ENCODE measurements around the gene NR2C2. TPM values are rescaled to one million over a fixed set of nuclear protein-coding genes. Genes with fewer than 3 reads are reported as not detected.

The NR2C2 gene
- total RNA-seq, 1 experiment from 2014 or later, result 38.5 TPM

DNA sequence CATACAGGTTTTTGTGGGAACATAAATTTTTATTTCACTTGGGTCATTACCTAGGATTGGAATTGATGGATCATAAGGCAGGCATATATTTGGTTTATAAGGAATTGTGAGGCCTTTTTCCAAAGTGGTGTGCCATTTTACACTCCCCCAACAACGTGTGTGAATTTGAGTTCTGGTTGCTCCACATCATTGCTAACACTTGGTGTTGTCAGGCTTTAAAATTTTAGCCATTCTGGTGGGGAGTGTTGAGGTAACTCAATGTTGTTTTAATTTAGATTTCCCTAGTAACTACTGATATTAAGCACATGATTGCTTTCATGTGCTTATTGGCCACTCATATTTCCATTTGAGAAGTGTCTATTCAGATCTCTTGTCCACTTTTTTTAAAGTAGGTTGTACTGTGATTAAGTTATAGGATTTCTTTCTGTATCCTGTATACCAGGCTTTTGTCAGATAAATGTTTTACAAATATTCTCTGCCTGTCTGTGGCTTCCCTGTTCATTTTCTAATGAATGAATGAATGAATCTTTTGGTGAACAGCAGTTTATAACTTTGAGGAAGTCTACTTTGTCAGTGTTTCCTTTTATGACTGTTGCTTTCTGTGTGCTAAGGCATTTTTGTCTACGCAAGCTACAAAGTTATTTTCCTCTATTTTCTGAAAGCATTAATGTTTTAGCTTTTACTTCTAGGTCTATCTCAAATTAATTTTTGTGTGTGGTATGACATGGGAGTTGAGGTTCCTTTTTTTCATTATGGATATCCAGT is 17.9 kb upstream of the NR2C2 start:
- Histone ChIP-seq H3K9ac (ENCODE audit: extremely low read depth, insufficient read length, low read length) (no peak overlapping the region), H4K20me1 (ENCODE audit: control insufficient read depth, insufficient read depth, insufficient read length) (no peaks in the 10 kb centered on the region), H3K4ac (ENCODE audit: low read depth, low read length) (no peak overlapping the region), H3T11ph (ENCODE audit: low read length) (no peak overlapping the region), H3K56ac (ENCODE audit: insufficient read length, low read depth, low read length) (no peak overlapping the region), H3K79me1 (ENCODE audit: insufficient read depth, low read depth, low read length, poor library complexity, severe bottlenecking) (no peaks in the 10 kb centered on the region), H3K14ac (ENCODE audit: insufficient read depth, low read length) (no peak overlapping the region), H3K23ac (ENCODE audit: insufficient read length, low read depth, low read length) (no peak overlapping the region), H3K27ac (ENCODE audit: insufficient read length, low read depth, low read length) (no peak overlapping the region), H2AK5ac (ENCODE audit: insufficient read length, low read length) (no peak overlapping the region), H3K23me2 (ENCODE audit: insufficient read length, low read depth, low read length, poor library complexity, severe bottlenecking) (no peaks in the 10 kb centered on the region), H2AFZ (ENCODE audit: low read length) (no peak overlapping the region), H2BK120ac (ENCODE audit: low read depth, low read length, poor library complexity, severe bottlenecking) (no peak overlapping the region), H3K4me2 (ENCODE audit: insufficient read depth, insufficient read length, low read length) (no peak overlapping the region), H2BK20ac (ENCODE audit: low read depth, low read length, poor library complexity, severe bottlenecking) (no peak overlapping the region), H2BK15ac (ENCODE audit: low read depth, low read length) (no peak overlapping the region), H2BK12ac (ENCODE audit: insufficient read length, low read depth, low read length) (no peak overlapping the region), H3K18ac (ENCODE audit: insufficient read length, low read depth, low read length) (no peak overlapping the region), H3K27me3 (ENCODE audit: insufficient read depth, low read length) (no peaks in the 10 kb centered on the region), H4K91ac (ENCODE audit: insufficient read length, low read depth, low read length) (no peak overlapping the region), H4K8ac (replicated peaks; ENCODE audit: insufficient read length, low read depth, low read length) (no peak overlapping the region), H3K9me3 (ENCODE audit: control insufficient read depth, low read depth, low read length) (no peaks in the 10 kb centered on the region), H2BK5ac (ENCODE audit: insufficient read length, low read length) (no peak overlapping the region), H3K79me2 (ENCODE audit: insufficient read depth, low read length) (no peaks in the 10 kb centered on the region), H4K5ac (ENCODE audit: insufficient read length, low read depth, low read length) (no peak overlapping the region), H3K4me1 (ENCODE audit: insufficient read depth, low read length) (peaks cover 4% of the 10 kb centered on the region; the same call in 1 of the 2 replicates)
- TF ChIP-seq, protein P1, sequence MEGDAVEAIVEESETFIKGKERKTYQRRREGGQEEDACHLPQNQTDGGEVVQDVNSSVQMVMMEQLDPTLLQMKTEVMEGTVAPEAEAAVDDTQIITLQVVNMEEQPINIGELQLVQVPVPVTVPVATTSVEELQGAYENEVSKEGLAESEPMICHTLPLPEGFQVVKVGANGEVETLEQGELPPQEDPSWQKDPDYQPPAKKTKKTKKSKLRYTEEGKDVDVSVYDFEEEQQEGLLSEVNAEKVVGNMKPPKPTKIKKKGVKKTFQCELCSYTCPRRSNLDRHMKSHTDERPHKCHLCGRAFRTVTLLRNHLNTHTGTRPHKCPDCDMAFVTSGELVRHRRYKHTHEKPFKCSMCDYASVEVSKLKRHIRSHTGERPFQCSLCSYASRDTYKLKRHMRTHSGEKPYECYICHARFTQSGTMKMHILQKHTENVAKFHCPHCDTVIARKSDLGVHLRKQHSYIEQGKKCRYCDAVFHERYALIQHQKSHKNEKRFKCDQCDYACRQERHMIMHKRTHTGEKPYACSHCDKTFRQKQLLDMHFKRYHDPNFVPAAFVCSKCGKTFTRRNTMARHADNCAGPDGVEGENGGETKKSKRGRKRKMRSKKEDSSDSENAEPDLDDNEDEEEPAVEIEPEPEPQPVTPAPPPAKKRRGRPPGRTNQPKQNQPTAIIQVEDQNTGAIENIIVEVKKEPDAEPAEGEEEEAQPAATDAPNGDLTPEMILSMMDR (conservative IDR thresholded peaks at IDR 0.05), result no peak
- peaks cover 5 to 9% of the 10 kb centered on the region in 2 experiments for H3K4me1 Mint-ChIP-seq
- no peaks in the 10 kb centered on the region for H3K9me3 Mint-ChIP-seq
- no peak for DNase-seq
- WGBS (ENCODE audit: extremely low coverage, insufficient read length, low lambda C conversion rate), result no CpG with 5 or more reads among the region's 2 CpGs
- no peak overlapping the region for H3K27ac Mint-ChIP-seq
- no peak overlapping the region for H3K4me3 Mint-ChIP-seq
- no peaks in the 10 kb centered on the region; a peak in 1 of 7 replicates for H3K36me3 Mint-ChIP-seq (ENCODE audit: insufficient read depth in 1 of 3, low read depth in 3 of 3)
- no peaks in the 10 kb centered on the region; the same call in 1 of the 2 replicates for H3K27me3 Mint-ChIP-seq (ENCODE audit: low read depth)

Measured in H9 (cell line).